Measurements from ENCODE around the gene NTRK1. TPM values are rescaled to one million over a fixed set of nuclear protein-coding genes. Genes with fewer than 3 reads are reported as not detected.

NTRK1 gene
- total RNA-seq, 4 donors from 2014 or later, result 0.57 TPM; not detected in 3

DNA sequence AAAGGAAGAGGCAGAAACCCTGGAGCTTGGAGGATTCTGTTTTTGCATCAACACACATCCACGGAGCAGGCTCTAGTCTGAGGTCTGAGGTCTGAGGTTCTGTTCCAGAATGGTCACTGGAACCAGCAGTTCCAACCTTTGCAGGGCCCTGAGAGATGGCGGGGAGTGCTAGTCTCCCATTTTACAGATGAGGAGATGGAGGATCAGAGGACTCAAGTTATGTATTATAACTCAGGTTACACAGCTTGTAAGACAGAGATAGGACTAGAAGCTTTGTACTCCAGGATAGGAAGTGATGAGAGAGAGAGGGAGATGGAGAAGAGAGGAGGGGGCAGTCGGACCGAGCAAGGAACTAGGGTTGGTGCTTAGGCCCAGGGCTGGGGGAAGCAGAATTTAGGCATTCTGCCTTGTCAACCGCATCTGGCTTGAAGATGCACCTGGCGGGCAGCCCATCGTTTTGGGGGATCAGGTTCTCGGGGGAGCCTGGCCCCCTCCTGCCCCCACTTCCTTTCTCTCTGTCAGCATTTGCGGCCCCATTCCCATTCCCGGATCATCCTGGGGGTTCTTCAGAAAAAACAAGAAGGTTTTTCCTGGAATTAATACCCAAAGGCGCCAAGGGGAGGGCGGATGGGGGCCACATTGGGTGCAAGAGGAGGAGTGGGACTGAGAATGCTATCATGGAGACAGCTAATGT, 38.5 kb downstream of the NTRK1 start:
- peaks cover 0 to 1% of the 10 kb centered on the region in 2 donors for H3K27me3 ChIP-seq

DNA sequence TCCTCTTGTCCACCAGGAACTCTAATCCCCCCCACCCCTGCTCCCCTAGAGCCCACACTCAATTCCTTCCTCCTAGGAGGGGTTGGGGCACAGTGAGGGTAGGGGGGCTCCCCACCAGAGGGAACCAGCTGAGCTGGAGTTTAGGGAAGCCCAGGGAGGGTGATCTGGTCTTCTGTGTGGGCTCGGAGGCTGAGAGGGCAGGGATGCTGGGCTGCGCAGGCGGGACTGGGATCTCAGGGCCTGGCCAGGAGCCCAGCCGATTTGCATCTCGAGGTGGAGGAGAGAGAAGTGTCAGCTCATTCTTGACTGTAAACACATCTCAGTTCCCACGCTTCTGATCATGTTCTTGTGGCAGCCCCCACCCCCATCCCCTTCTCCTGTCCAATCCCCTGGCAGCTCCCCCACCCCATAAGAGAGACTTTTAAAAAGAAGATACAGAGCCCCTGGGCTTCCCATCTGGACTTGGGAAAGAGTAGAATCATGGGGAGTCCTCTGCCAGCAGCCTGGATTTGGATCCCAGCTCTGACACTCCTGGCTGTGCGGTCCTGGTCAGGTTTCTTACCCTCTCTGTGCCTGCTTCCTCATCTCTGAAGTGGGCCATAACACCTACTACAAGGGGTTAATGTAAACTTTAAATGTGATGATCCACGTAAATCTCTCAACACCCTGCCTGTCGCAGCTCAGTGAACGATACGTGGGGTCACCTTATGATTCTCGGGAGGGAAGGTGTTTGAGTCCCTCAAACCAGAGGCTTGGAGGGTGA, 39.5 kb downstream of the NTRK1 start:
- peaks cover 0 to 17% (median 0%) of the 10 kb centered on the region in 4 donors for H3K4me1 ChIP-seq
- no peaks in the 10 kb centered on the region for H3K9me3 ChIP-seq
- H3K27me3 ChIP-seq, result no peaks in the 10 kb centered on the region
- no peak overlapping the region for H3K4me3 ChIP-seq
- H3K36me3 ChIP-seq, result no peaks in the 10 kb centered on the region
- H3K27ac ChIP-seq, result no peak overlapping the region
- DNase-seq, result no peak
- TF ChIP-seq, protein P1, sequence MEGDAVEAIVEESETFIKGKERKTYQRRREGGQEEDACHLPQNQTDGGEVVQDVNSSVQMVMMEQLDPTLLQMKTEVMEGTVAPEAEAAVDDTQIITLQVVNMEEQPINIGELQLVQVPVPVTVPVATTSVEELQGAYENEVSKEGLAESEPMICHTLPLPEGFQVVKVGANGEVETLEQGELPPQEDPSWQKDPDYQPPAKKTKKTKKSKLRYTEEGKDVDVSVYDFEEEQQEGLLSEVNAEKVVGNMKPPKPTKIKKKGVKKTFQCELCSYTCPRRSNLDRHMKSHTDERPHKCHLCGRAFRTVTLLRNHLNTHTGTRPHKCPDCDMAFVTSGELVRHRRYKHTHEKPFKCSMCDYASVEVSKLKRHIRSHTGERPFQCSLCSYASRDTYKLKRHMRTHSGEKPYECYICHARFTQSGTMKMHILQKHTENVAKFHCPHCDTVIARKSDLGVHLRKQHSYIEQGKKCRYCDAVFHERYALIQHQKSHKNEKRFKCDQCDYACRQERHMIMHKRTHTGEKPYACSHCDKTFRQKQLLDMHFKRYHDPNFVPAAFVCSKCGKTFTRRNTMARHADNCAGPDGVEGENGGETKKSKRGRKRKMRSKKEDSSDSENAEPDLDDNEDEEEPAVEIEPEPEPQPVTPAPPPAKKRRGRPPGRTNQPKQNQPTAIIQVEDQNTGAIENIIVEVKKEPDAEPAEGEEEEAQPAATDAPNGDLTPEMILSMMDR (IDR thresholded peaks at IDR 0.05), result no peak
- TF ChIP-seq POLR2A (IDR thresholded peaks at IDR 0.05), result no peak

More for the DNA sequence above, 38.5 kb downstream of the NTRK1 start:
- no peaks in the 10 kb centered on the region for H3K9me3 ChIP-seq
- H3K36me3 ChIP-seq, result no peaks in the 10 kb centered on the region
- H3K4me1 ChIP-seq, result peaks cover 0 to 17% (median 0%) of the 10 kb centered on the region in 4 donors
- no peak overlapping the region for H3K4me3 ChIP-seq
- H3K27ac ChIP-seq, result no peak overlapping the region
- DNase-seq, result no peak
- no peak for TF ChIP-seq POLR2A (IDR thresholded peaks at IDR 0.05)
- TF ChIP-seq, protein P1 (IDR thresholded peaks at IDR 0.05), result no peak

DNA sequence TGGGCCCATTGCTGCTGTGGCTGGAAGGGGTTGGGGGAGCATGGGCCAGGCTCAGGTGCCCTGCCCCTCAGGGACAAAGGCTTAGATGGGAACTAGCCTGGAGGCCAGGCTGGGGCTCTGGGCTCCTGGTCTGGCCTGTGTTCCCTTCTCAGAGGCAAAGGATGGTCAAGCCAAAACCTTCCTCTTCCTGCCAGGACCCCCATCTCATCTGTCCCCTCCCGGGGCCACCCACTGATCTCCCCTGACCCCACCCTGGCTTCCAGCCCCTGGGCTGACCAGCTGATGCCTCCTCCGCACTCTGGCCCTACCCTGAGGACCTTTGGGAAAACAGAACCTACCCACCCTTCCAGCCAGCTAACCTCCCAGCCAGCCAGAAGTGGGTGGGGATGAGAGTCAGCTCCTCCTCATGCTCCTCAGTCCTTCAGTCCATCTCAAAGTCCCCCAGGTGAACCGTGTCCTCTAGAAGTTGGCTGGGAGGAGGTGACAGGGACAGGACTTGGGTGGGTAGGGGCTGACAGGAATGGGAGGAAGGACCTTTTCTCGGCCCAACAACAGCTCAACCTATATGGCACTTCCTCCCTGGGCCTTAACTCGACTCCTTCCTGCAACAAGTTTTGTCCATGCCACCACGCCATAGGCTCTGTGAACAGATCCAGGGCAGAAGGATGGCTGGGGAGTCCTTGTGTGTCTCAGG, 40.4 kb downstream of the NTRK1 start:
- TF ChIP-seq, protein P1 (IDR thresholded peaks at IDR 0.05), result no peak
- TF ChIP-seq POLR2A (IDR thresholded peaks at IDR 0.05), result no peak
- Histone ChIP-seq H3K27me3 (no peaks in the 10 kb centered on the region), H3K36me3 (no peaks in the 10 kb centered on the region), H3K4me3 (no peak overlapping the region), H3K9me3 (no peaks in the 10 kb centered on the region), H3K27ac (no peak overlapping the region), H3K4me1 (peaks cover 0 to 14% (median 0%) of the 10 kb centered on the region in 4 donors)
- no peak for DNase-seq

DNA sequence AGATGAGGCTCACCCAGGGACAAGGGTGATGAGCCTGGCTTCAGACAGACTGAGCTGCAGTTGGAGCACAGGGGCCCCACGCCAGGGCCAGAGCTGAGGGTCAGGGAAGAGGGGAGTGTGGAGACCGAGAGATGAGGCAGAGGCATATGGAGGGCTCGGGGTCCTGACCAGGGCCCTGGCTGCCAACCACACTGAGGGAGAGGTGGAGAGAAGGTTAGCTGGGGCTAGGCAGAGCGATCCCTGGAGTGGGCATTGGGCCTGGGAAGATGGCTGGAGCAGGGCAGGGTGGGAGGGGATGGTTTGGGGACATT, 40.9 kb downstream of the NTRK1 start:
- Histone ChIP-seq H3K36me3 (no peaks in the 10 kb centered on the region), H3K9me3 (no peaks in the 10 kb centered on the region), H3K4me3 (no peak overlapping the region), H3K27ac (no peak overlapping the region), H3K27me3 (no peaks in the 10 kb centered on the region), H3K4me1 (peaks cover 0 to 9% (median 0%) of the 10 kb centered on the region in 4 donors)
- DNase-seq, result no peak
- TF ChIP-seq POLR2A (IDR thresholded peaks at IDR 0.05), result no peak
- TF ChIP-seq, protein P1 (IDR thresholded peaks at IDR 0.05), result no peak

DNA sequence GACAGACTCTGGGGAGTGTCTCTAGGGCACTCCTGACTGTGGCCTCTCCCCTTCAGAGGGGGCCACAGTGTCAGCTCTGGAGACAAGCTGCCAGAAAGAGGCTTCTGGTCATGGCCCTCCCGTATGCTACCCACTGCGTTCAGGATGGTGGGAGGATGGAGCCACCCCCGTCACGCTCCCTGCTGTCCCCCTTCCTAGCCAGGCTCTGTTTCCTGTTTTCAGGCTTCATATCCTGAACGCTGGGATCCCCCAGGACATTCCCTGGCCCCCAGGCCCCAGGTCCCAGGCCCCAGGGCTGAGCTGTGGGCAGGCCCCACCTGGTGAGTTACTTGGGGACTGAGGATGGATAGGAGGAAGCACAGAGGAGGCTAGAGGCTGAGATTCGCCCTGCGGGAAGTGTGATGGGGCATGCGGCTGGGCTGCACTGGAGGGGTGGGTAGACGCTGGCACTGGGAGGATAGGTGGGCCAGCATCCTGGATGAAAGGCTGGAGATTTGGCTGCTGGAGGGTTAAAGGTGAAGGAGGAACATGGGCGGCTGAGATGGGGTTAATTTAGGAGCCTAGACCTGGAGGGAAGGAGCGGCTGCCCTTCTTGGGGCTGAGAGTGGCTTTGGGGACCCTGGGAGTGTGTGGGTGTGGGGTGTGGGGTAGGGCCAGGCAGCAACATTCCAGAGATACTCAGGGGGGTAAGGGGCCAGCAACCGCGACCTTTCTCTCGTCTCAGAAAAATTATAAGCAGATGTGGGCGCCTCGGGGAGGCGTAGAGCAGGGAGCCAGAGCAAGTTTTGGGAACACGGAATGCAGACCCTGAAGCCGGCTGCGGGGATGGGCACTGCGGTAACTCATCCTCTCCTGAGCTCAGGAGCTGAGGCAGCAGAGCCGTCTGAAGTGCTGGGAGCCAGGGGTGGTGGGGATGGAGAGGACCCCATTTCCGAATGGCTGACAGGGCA, 41.6 kb downstream of the NTRK1 start:
- TF ChIP-seq, protein P1 (IDR thresholded peaks at IDR 0.05), result no peak
- no peak for DNase-seq
- H3K4me3 ChIP-seq, result no peak overlapping the region
- H3K9me3 ChIP-seq, result no peaks in the 10 kb centered on the region
- H3K27ac ChIP-seq, result no peak overlapping the region
- H3K4me1 ChIP-seq, result peaks cover 0 to 10% (median 0%) of the 10 kb centered on the region in 4 donors
- H3K27me3 ChIP-seq, result no peaks in the 10 kb centered on the region
- no peaks in the 10 kb centered on the region for H3K36me3 ChIP-seq
